DOHH2 (cell line): ENCODE measurements around the gene LCAT.

Experiments
- H3F3A ChIP-seq: fragments of 200-600 bp; sonication (generic), shearing (Covaris generic); 2 replicates; pipeline ENCODE4 v1.6.0; 2016; ENCODE audit warnings: antibody characterized with exemption, mild to moderate bottlenecking; ENCODE audit not compliant: control insufficient read depth, insufficient read depth
- H3K27ac ChIP-seq: fragments of 200-600 bp; sonication (generic); 2 replicates; pipeline ENCODE4 v1.5.1; 2014; ENCODE audit warnings: low read depth, mild to moderate bottlenecking, low read length, moderate library complexity
- H3K27me3 ChIP-seq: fragments of 200-600 bp; sonication (generic); 2 replicates; pipeline ENCODE4 v1.6.1; 2014; ENCODE audit warnings: mild to moderate bottlenecking, low read length, mixed read lengths; ENCODE audit not compliant: control insufficient read depth
- H3K36me3 ChIP-seq: fragments of 200-600 bp; sonication (generic); 2 replicates; pipeline ENCODE4 v1.6.1; 2014; ENCODE audit warnings: mild to moderate bottlenecking, low read length, moderate library complexity, mixed read lengths; ENCODE audit not compliant: control insufficient read depth
- H3K4me1 ChIP-seq: fragments of 200-600 bp; sonication (generic); 2 replicates; pipeline ENCODE4 v1.6.1; 2014; ENCODE audit warnings: mild to moderate bottlenecking, low read length, mixed read lengths; ENCODE audit not compliant: control insufficient read depth
- H3K4me2 ChIP-seq: fragments of 200-600 bp; sonication (generic); 2 replicates; pipeline ENCODE4 v1.6.0; 2014; ENCODE audit warnings: mild to moderate bottlenecking, low read length, moderate library complexity
- H3K4me3 ChIP-seq: fragments of 200-600 bp; sonication (generic); 2 replicates; pipeline ENCODE4 v1.5.1; 2014; ENCODE audit warnings: mild to moderate bottlenecking, low read length, mixed read lengths
- H3K79me2 ChIP-seq: fragments of 200-600 bp; sonication (generic); 2 replicates; pipeline ENCODE4 v1.6.1; 2014; ENCODE audit warnings: mild to moderate bottlenecking, low read length, mixed read lengths; ENCODE audit not compliant: control insufficient read depth
- H3K9me2 ChIP-seq: fragments of 200-600 bp; sonication (generic); replicated peaks from 2 replicates; pipeline ENCODE4 v1.6.1; 2014; ENCODE audit warnings: mild to moderate bottlenecking, low read length, mixed read lengths; ENCODE audit not compliant: control insufficient read depth
- H3K9me3 ChIP-seq: fragments of 200-600 bp; sonication (generic); 2 replicates; pipeline ENCODE4 v1.6.1; 2014; ENCODE audit warnings: antibody characterized with exemption, low read length, mixed read lengths; ENCODE audit not compliant: control insufficient read depth, insufficient read depth
- H4K20me1 ChIP-seq: fragments of 200-600 bp; sonication (generic); 2 replicates; pipeline ENCODE4 v1.6.0; 2014; ENCODE audit warnings: low read depth, mild to moderate bottlenecking, antibody characterized with exemption, low read length, moderate library complexity; ENCODE audit not compliant: control insufficient read depth, insufficient read depth
- CTCF ChIP-seq: fragments of 200-600 bp; sonication (generic); IDR thresholded peaks from one replicate; pipeline ENCODE4 v1.5.1; 2014; ENCODE audit warnings: antibody characterized with exemption, mild to moderate bottlenecking, low read depth, low read length; ENCODE audit not compliant: poor library complexity, severe bottlenecking
- EZH2phosphoT487 ChIP-seq: fragments of 200-600 bp; sonication (generic); IDR thresholded peaks from 2 replicates; pipeline ENCODE4 v1.6.1; 2017; ENCODE audit warnings: borderline replicate concordance, mild to moderate bottlenecking, antibody characterized with exemption, low read length, moderate library complexity, mixed read lengths

LCAT gene

DNA sequence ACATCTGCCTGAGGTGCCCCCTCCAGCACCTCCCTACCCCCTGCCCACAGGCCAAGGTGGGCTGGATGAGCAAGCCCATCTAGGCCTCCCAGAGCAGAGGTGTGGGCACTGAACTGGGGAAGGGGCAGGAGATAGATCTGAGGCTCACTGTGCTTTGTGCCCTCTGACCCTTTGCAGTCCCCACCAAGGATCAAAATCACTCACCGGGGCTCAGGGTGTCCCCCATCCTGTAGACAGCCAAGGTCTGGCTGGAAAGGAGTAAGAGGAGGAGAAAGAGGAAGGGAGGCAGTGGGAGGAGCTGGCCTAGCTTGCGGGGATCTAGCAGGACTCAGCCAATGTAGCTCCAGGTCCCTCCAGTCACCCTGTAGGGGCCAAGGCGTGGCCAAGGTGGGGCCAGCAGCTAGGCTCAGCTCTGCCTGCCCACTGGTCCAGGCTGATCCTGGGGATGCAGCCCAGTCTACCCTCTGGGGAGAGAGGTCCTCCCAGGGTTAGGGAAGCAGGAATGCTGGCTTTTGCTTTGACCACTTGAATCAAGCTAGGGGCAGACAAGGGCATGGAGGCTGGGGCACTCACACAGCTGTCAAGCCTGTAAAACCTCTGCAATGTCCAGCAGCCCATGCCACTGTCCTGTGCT lies 22.7 kb upstream of the LCAT start:
- no peaks in the 10 kb centered on the region for H3K36me3 ChIP-seq
- peaks cover 7% of the 10 kb centered on the region; the same call in 1 of the 2 replicates for H3F3A ChIP-seq
- 0 out of 2 replicates have a peak, but pooled peaks cover 3% of the 10 kb centered on the region for H4K20me1 ChIP-seq
- H3K4me3 ChIP-seq = peak overlapping the region; percentile 75
- H3K27ac ChIP-seq = no peak overlapping the region
- no peaks in the 10 kb centered on the region for H3K9me3 ChIP-seq
- H3K79me2 ChIP-seq = 0 out of 2 replicates have a peak, but pooled peaks cover 6% of the 10 kb centered on the region
- H3K27me3 ChIP-seq = no peaks in the 10 kb centered on the region
- TF ChIP-seq EZH2phosphoT487 (no peak), CTCF (no peak)
- H3K4me1 ChIP-seq = peaks cover 29% of the 10 kb centered on the region
- no peaks in the 10 kb centered on the region for H3K9me2 ChIP-seq
- peak overlapping the region; percentile 94 for H3K4me2 ChIP-seq

GRCh38 chr16:67965668-67966548 lies 22.0 kb upstream of the LCAT start:
- Histone ChIP-seq H3K27ac (no peak overlapping the region), H3K9me3 (no peaks in the 10 kb centered on the region), H3K36me3 (no peaks in the 10 kb centered on the region), H3K4me2 (0 out of 2 replicates have a peak overlapping the region, but pooled peaks have one; percentile 94), H3K9me2 (no peaks in the 10 kb centered on the region), H3K4me3 (no peak overlapping the region), H3K79me2 (0 out of 2 replicates have a peak, but pooled peaks cover 6% of the 10 kb centered on the region), H3F3A (peaks cover 7% of the 10 kb centered on the region; the same call in 1 of the 2 replicates), H4K20me1 (0 out of 2 replicates have a peak, but pooled peaks cover 3% of the 10 kb centered on the region), H3K27me3 (no peaks in the 10 kb centered on the region), H3K4me1 (peaks cover 29% of the 10 kb centered on the region)
- no peak for TF ChIP-seq CTCF
- no peak for TF ChIP-seq EZH2phosphoT487

DNA sequence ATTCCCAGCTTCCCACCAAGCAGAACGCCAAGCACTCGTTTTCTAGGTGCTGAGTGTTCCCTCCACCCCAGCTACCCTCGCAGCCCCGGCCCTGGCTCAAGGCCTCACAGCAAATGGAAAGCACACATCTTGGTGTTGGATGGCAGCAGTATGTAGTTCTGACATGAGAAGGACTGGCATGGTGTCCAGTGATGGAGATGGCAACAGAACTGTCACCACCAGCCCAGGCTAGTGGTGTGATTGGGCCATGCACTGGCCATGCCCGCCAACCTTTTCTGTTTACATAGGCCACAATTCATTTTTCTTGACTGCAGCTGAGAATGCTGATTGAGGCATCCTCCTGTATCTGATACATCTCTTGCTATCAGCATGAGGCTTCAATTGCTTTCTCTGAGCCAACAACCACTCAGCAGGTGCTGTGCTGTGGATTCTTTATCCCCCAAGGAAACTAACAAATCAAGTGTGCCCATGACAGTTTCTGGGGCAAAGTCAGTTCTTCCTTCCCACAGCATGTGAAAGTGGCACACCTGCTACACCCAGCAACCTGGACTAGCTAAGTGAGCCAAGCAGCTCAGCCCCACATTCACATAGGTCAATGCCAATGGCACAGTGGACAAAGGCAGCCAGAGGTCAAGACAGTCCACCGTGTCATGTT lies 20.7 kb upstream of the LCAT start:
- Histone ChIP-seq H3F3A (peaks cover 7% of the 10 kb centered on the region; the same call in 1 of the 2 replicates), H3K27me3 (no peaks in the 10 kb centered on the region), H3K9me2 (no peaks in the 10 kb centered on the region), H3K79me2 (0 out of 2 replicates have a peak, but pooled peaks cover 6% of the 10 kb centered on the region), H3K4me1 (peaks cover 29% of the 10 kb centered on the region), H4K20me1 (0 out of 2 replicates have a peak, but pooled peaks cover 3% of the 10 kb centered on the region), H3K4me2 (no peak overlapping the region), H3K36me3 (no peaks in the 10 kb centered on the region; the same call in 1 of the 2 replicates), H3K9me3 (no peaks in the 10 kb centered on the region), H3K4me3 (no peak overlapping the region), H3K27ac (no peak overlapping the region)
- TF ChIP-seq CTCF (no peak), EZH2phosphoT487 (no peak)
